Omental fat pad (tissue), 4 donors: ENCODE data around the gene MTARC1. TPM values are rescaled to one million over a fixed set of nuclear protein-coding genes. Genes with fewer than 3 reads are reported as not detected.

Source experiments
- ATAC-seq: fragments of 150-250 bp; one replicate; pipeline ENCODE4 v1.9.1; 2016; ENCODE audit warnings: mild to moderate bottlenecking, moderate library complexity; ENCODE audit not compliant: low FRiP score
- DNase-seq: peaks from one replicate; pipeline ENCODE4 v3.0.0-alpha.2; 2019; ENCODE audit warnings: low spot score
- total RNA-seq, 4 donors: library from RNA; depleted of rRNA; stranded (reverse); fragments of >200 nt; gene quantifications; one replicate each; pipeline ENCODE4 v1.1.0, GENCODE V29; 2016
- TF ChIP-seq, protein P1 (sequence below), 3 donors: fragments of 450-650 bp; IDR thresholded peaks; one replicate each; pipeline ENCODE4 v1.5.1; 2016 to 2017; ENCODE audit warnings: antibody characterized with exemption in 3 of 3, mild to moderate bottlenecking in 3 of 3, moderate library complexity in 2 of 3

Gene MTARC1
- total RNA-seq, 4 donors from 2014 or later, result 87.2 to 394 (median 192) TPM

DNA sequence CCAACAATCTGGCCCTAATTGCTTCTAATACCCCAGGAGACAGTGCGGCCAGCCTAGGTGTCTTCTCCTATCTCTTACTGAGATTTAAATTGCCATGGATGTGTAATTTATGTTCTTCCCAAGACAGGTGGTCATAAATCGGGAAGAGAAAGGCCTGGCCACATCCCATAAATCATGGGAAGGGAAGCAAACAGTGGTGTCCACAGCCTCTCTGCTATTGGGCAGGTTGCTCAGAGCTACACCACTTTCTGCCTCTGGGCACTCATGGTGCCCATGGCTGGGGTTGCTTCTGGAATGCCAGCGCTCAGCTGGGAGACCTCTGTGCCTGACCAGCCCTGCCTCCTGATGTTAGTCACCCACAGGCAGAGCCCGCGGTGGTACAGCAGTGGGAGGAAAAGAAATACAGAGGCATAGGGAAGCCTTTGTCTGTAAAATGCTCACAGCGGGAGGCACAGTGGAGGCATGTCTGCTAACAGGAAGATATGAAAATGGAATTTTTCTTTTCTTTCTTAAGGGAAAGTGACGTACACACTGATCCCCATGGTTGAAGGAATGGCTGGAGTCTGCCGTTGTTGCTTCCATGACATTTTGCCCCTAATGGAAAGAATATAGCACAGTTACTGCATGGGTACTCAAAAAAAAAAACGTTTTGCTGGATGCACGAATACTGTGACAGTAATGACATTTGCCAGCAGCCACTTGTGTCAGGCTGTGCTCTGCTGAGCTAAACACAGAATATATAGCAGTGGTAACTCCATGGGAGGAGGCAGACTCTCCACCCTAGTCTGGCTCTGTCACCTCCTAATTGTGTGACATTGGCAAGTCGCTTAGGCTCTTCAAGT is 21.9 kb downstream of the MTARC1 start:
- TF ChIP-seq, protein P1, sequence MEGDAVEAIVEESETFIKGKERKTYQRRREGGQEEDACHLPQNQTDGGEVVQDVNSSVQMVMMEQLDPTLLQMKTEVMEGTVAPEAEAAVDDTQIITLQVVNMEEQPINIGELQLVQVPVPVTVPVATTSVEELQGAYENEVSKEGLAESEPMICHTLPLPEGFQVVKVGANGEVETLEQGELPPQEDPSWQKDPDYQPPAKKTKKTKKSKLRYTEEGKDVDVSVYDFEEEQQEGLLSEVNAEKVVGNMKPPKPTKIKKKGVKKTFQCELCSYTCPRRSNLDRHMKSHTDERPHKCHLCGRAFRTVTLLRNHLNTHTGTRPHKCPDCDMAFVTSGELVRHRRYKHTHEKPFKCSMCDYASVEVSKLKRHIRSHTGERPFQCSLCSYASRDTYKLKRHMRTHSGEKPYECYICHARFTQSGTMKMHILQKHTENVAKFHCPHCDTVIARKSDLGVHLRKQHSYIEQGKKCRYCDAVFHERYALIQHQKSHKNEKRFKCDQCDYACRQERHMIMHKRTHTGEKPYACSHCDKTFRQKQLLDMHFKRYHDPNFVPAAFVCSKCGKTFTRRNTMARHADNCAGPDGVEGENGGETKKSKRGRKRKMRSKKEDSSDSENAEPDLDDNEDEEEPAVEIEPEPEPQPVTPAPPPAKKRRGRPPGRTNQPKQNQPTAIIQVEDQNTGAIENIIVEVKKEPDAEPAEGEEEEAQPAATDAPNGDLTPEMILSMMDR (IDR thresholded peaks at IDR 0.05), result no peak
- no peak for DNase-seq
- ATAC-seq, result no peak

DNA sequence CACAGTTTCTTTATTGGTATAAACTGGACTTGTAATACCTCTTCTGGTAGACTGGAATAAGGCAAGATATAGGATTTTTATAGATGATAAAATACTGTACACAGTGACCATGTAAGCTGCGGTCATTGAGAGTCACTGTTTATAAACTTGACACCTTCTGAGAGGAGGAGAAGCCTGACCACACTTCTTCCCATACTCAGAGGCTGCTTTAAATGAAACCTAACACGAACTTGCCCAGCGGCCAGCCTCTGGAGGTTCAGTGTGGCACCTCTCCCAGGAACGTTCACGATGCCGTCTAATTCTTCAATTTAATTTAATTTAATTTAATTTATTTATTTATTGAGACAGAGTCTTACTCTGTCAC is 22.5 kb downstream of the MTARC1 start:
- TF ChIP-seq, protein P1 (IDR thresholded peaks at IDR 0.05), result no peak
- DNase-seq, result no peak
- ATAC-seq, result no peak

- ATAC-seq, result no peak
- DNase-seq, result no peak
- TF ChIP-seq, protein P1 (IDR thresholded peaks at IDR 0.05), result no peak
These were observed 23.0 kb downstream of the MTARC1 start for GRCh38 chr1:220809704-220810103.

GRCh38 chr1:220810179-220810653 is 23.5 kb downstream of the MTARC1 start:
- TF ChIP-seq, protein P1 (IDR thresholded peaks at IDR 0.05), result peak in 2 of 3 donors; percentile 56 to 62
- ATAC-seq (peak; percentile 91), DNase-seq (peak; percentile 77)

DNA sequence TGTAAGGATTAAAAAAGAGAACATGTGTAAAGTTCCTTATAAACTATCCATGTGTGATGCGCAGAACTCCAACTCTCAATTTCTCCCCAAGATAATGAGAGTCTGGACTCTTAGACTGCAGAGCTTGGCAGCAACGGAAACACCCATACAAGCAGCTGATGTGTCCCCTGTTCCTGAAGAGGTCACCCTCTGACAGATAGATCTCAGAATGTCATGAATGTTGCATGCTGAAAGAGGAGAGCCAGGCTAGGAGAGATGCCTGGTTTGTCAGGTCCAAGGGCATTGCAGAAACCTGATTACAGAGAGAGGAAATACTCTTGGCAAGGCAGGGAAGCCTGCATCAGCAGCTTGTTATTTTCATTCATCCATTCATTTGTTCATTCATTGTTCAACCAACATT is 24.2 kb downstream of the MTARC1 start:
- TF ChIP-seq, protein P1 (IDR thresholded peaks at IDR 0.05), result no peak
- DNase-seq (no peak), ATAC-seq (no peak)

GRCh38 chr1:220811695-220812094 is 25.0 kb downstream of the MTARC1 start:
- no peak for ATAC-seq

More at GRCh38 chr1:220811695-220812094, 25.0 kb downstream of the MTARC1 start:
- TF ChIP-seq, protein P1 (IDR thresholded peaks at IDR 0.05), result no peak
- no peak for DNase-seq
